DOHH2 (cell line): ENCODE data around the gene CRYBA2.

Experiments used
- H3F3A ChIP-seq: fragments of 200-600 bp; sonication (generic), shearing (Covaris generic); 2 replicates; pipeline ENCODE4 v1.6.0; 2016; ENCODE audit warnings: antibody characterized with exemption, mild to moderate bottlenecking; ENCODE audit not compliant: control insufficient read depth, insufficient read depth
- H3K27ac ChIP-seq: fragments of 200-600 bp; sonication (generic); 2 replicates; pipeline ENCODE4 v1.5.1; 2014; ENCODE audit warnings: low read depth, mild to moderate bottlenecking, low read length, moderate library complexity
- H3K27me3 ChIP-seq: fragments of 200-600 bp; sonication (generic); 2 replicates; pipeline ENCODE4 v1.6.1; 2014; ENCODE audit warnings: mild to moderate bottlenecking, low read length, mixed read lengths; ENCODE audit not compliant: control insufficient read depth
- H3K36me3 ChIP-seq: fragments of 200-600 bp; sonication (generic); 2 replicates; pipeline ENCODE4 v1.6.1; 2014; ENCODE audit warnings: mild to moderate bottlenecking, low read length, moderate library complexity, mixed read lengths; ENCODE audit not compliant: control insufficient read depth
- H3K4me1 ChIP-seq: fragments of 200-600 bp; sonication (generic); 2 replicates; pipeline ENCODE4 v1.6.1; 2014; ENCODE audit warnings: mild to moderate bottlenecking, low read length, mixed read lengths; ENCODE audit not compliant: control insufficient read depth
- H3K4me2 ChIP-seq: fragments of 200-600 bp; sonication (generic); 2 replicates; pipeline ENCODE4 v1.6.0; 2014; ENCODE audit warnings: mild to moderate bottlenecking, low read length, moderate library complexity
- H3K4me3 ChIP-seq: fragments of 200-600 bp; sonication (generic); 2 replicates; pipeline ENCODE4 v1.5.1; 2014; ENCODE audit warnings: mild to moderate bottlenecking, low read length, mixed read lengths
- H3K79me2 ChIP-seq: fragments of 200-600 bp; sonication (generic); 2 replicates; pipeline ENCODE4 v1.6.1; 2014; ENCODE audit warnings: mild to moderate bottlenecking, low read length, mixed read lengths; ENCODE audit not compliant: control insufficient read depth
- H3K9me2 ChIP-seq: fragments of 200-600 bp; sonication (generic); replicated peaks from 2 replicates; pipeline ENCODE4 v1.6.1; 2014; ENCODE audit warnings: mild to moderate bottlenecking, low read length, mixed read lengths; ENCODE audit not compliant: control insufficient read depth
- H3K9me3 ChIP-seq: fragments of 200-600 bp; sonication (generic); 2 replicates; pipeline ENCODE4 v1.6.1; 2014; ENCODE audit warnings: antibody characterized with exemption, low read length, mixed read lengths; ENCODE audit not compliant: control insufficient read depth, insufficient read depth
- H4K20me1 ChIP-seq: fragments of 200-600 bp; sonication (generic); 2 replicates; pipeline ENCODE4 v1.6.0; 2014; ENCODE audit warnings: low read depth, mild to moderate bottlenecking, antibody characterized with exemption, low read length, moderate library complexity; ENCODE audit not compliant: control insufficient read depth, insufficient read depth
- CTCF ChIP-seq: fragments of 200-600 bp; sonication (generic); IDR thresholded peaks from one replicate; pipeline ENCODE4 v1.5.1; 2014; ENCODE audit warnings: antibody characterized with exemption, mild to moderate bottlenecking, low read depth, low read length; ENCODE audit not compliant: poor library complexity, severe bottlenecking
- EZH2phosphoT487 ChIP-seq: fragments of 200-600 bp; sonication (generic); IDR thresholded peaks from 2 replicates; pipeline ENCODE4 v1.6.1; 2017; ENCODE audit warnings: borderline replicate concordance, mild to moderate bottlenecking, antibody characterized with exemption, low read length, moderate library complexity, mixed read lengths

Gene CRYBA2

GRCh38 chr2:219003979-219004378, 10.8 kb upstream of the CRYBA2 start:
- Histone ChIP-seq H3K4me2 (no peak overlapping the region), H3K4me1 (0 out of 2 replicates have a peak, but pooled peaks cover 3% of the 10 kb centered on the region), H3K9me3 (no peaks in the 10 kb centered on the region), H3K36me3 (no peaks in the 10 kb centered on the region), H3F3A (no peaks in the 10 kb centered on the region), H4K20me1 (no peaks in the 10 kb centered on the region), H3K9me2 (no peaks in the 10 kb centered on the region), H3K27ac (no peak overlapping the region), H3K79me2 (no peaks in the 10 kb centered on the region), H3K27me3 (peaks cover 42% of the 10 kb centered on the region), H3K4me3 (no peak overlapping the region)
- TF ChIP-seq CTCF: no peak
- TF ChIP-seq EZH2phosphoT487: no peak

- H3K4me1 ChIP-seq: 0 out of 2 replicates have a peak, but pooled peaks cover 3% of the 10 kb centered on the region
- no peak overlapping the region for H3K4me3 ChIP-seq
- H3K9me3 ChIP-seq: no peaks in the 10 kb centered on the region
- no peak overlapping the region for H3K4me2 ChIP-seq
- peaks cover 44% of the 10 kb centered on the region for H3K27me3 ChIP-seq
- no peak overlapping the region for H3K27ac ChIP-seq
- no peaks in the 10 kb centered on the region for H3F3A ChIP-seq
- H3K36me3 ChIP-seq: no peaks in the 10 kb centered on the region
- no peaks in the 10 kb centered on the region for H3K79me2 ChIP-seq
- no peaks in the 10 kb centered on the region for H4K20me1 ChIP-seq
- TF ChIP-seq EZH2phosphoT487 (no peak), CTCF (peak; percentile 36)
- H3K9me2 ChIP-seq: no peaks in the 10 kb centered on the region
These were observed 10.0 kb upstream of the CRYBA2 start for GRCh38 chr2:219003267-219003634.

GRCh38 chr2:219002395-219003266, 9.4 kb upstream of the CRYBA2 start:
- Histone ChIP-seq H3K79me2 (no peaks in the 10 kb centered on the region), H4K20me1 (no peaks in the 10 kb centered on the region), H3K4me1 (0 out of 2 replicates have a peak, but pooled peaks cover 3% of the 10 kb centered on the region), H3K27ac (no peak overlapping the region), H3K27me3 (peaks cover 50% of the 10 kb centered on the region), H3K4me3 (no peak overlapping the region), H3K4me2 (no peak overlapping the region), H3K9me3 (no peaks in the 10 kb centered on the region), H3K9me2 (no peaks in the 10 kb centered on the region), H3K36me3 (no peaks in the 10 kb centered on the region), H3F3A (no peaks in the 10 kb centered on the region)
- peak; percentile 37 for TF ChIP-seq CTCF
- no peak for TF ChIP-seq EZH2phosphoT487
